Keratinocyte (primary cell): Measurements from ENCODE around the gene INO80D. TPM values are rescaled to one million over a fixed set of nuclear protein-coding genes. Genes with fewer than 3 reads are reported as not detected.
"Not testable (repeated sequence)": the region's sequence is repeated elsewhere in the genome, so short reads cannot be mapped to it uniquely, and the experiment has no call there.

Source experiments
- DNase-seq: peaks from one replicate; pipeline ENCODE4 v3.0.0-alpha.2; 2011; ENCODE audit warnings: low read depth, missing footprints, low spot score
- FAIRE-seq: peaks from 2 replicates; lab custom pipeline; 2011; peaks lifted over from hg19 to GRCh38; lab: Jason Lieb, UNC
- H2AFZ ChIP-seq: 2 replicates; pipeline ENCODE4 v1.6.0; 2012; ENCODE audit warnings: low read length, control low read depth, inconsistent platforms; ENCODE audit not compliant: control insufficient read depth
- H3K27ac ChIP-seq: 2 replicates; pipeline ENCODE4 v1.5.1; 2011; ENCODE audit warnings: low read length; ENCODE audit not compliant: control insufficient read depth, insufficient read depth
- H3K27me3 ChIP-seq: 3 replicates; pipeline ENCODE4 v1.6.0; 2011; ENCODE audit warnings: low read length; ENCODE audit not compliant: control insufficient read depth, insufficient read depth; ENCODE audit errors: extremely low read depth
- H3K36me3 ChIP-seq, 2 experiments: 2 replicates in 1 of 2; 3 replicates in 1 of 2; pipeline ENCODE4 v1.5.1; 2011; ENCODE audit warnings: low read length in 2 of 2, mild to moderate bottlenecking in 1 of 2; ENCODE audit not compliant: control insufficient read depth in 2 of 2, insufficient read depth in 2 of 2; ENCODE audit errors: extremely low read depth in 1 of 2
- H3K4me1 ChIP-seq: 3 replicates; pipeline ENCODE4 v1.5.1; 2011; ENCODE audit warnings: low read length; ENCODE audit not compliant: control insufficient read depth, insufficient read depth; ENCODE audit errors: extremely low read depth
- H3K4me2 ChIP-seq: 3 replicates; pipeline ENCODE4 v1.6.0; 2011; ENCODE audit warnings: low read depth, low read length; ENCODE audit not compliant: control insufficient read depth, insufficient read depth; ENCODE audit errors: extremely low read depth
- H3K4me3 ChIP-seq, 3 experiments: fragments of 200-600 bp in 1 of 3; sonication (generic) in 1 of 3; 2 replicates in 2 of 3; 3 replicates in 1 of 3; pipeline ENCODE4 v1.5.1; 2011 to 2016; ENCODE audit warnings: low read length in 3 of 3, mild to moderate bottlenecking in 3 of 3, control low read depth in 2 of 3, inconsistent platforms in 1 of 3, low read depth in 1 of 3, mixed read lengths in 1 of 3, mixed run types in 1 of 3, moderate library complexity in 1 of 3; ENCODE audit not compliant: control insufficient read depth in 2 of 3, insufficient read depth in 2 of 3; ENCODE audit errors: extremely low read depth in 1 of 3
- H3K79me2 ChIP-seq: 2 replicates; pipeline ENCODE4 v1.6.0; 2012; ENCODE audit warnings: low read length; ENCODE audit not compliant: control insufficient read depth, insufficient read depth
- H3K9ac ChIP-seq: 3 replicates; pipeline ENCODE4 v1.6.0; 2011; ENCODE audit warnings: low read length; ENCODE audit not compliant: control insufficient read depth, insufficient read depth; ENCODE audit errors: extremely low read depth
- H3K9me1 ChIP-seq: 3 replicates; pipeline ENCODE4 v1.6.0; 2011; ENCODE audit warnings: low read length; ENCODE audit not compliant: control insufficient read depth, insufficient read depth; ENCODE audit errors: extremely low read depth
- H3K9me3 ChIP-seq: 2 replicates; pipeline ENCODE4 v1.5.1; 2012; ENCODE audit warnings: low read depth, low read length; ENCODE audit not compliant: control insufficient read depth
- H4K20me1 ChIP-seq: 3 replicates; pipeline ENCODE4 v1.6.0; 2011; ENCODE audit warnings: low read length; ENCODE audit not compliant: control insufficient read depth, insufficient read depth; ENCODE audit errors: extremely low read depth
- EZH2 ChIP-seq: IDR thresholded peaks from one replicate; pipeline ENCODE4 v1.6.1; 2012; ENCODE audit warnings: inconsistent platforms, mild to moderate bottlenecking, low read length, moderate library complexity
- dilution Hi-C: fragments of 300-500 bp; cut with MboI; formaldehyde crosslinking; loops from one replicate; pipeline ENCODE4 v1.7.0; 2020; ENCODE audit warnings: low sequenced_read_pairs; ENCODE audit not compliant: extremely low pct_ligation_motif_present
- polyA plus RNA-seq, 5 experiments: library from polyadenylated mRNA; depleted of rRNA in 3 of 5; stranded (reverse) in 3 of 5; stranded (forward) in 1 of 5; unstranded in 1 of 5; fragments of >200 nt; gene quantifications; 1 replicate in 1 of 5; 2 replicates in 3 of 5; 3 replicates in 1 of 5; pipeline versions ENCODE4 v1.2.1 to v1.2.3, GENCODE V29; 2011 to 2012; ENCODE audit warnings: missing spikeins in 2 of 5, low read depth in 1 of 5, low replicate concordance in 1 of 5
- TF ChIP-seq, protein P1 (sequence below), 3 experiments: IDR thresholded peaks in 1 of 3; conservative IDR thresholded peaks in 1 of 3; optimal IDR thresholded peaks in 1 of 3; 2 replicates in 2 of 3; 3 replicates in 1 of 3; pipeline versions ENCODE3 to v1.5.1; 2011; ENCODE audit warnings: low read length in 3 of 3, mild to moderate bottlenecking in 3 of 3, moderate library complexity in 2 of 3, control low read depth in 1 of 3, inconsistent platforms in 1 of 3; ENCODE audit not compliant: insufficient read depth in 2 of 3; ENCODE audit errors: extremely low read depth in 1 of 3

INO80D gene
- polyA plus RNA-seq, 1 donor (not counting 4 experiments of a cell fraction or from before 2014, with no cell fraction given), result 4.1 TPM

DNA sequence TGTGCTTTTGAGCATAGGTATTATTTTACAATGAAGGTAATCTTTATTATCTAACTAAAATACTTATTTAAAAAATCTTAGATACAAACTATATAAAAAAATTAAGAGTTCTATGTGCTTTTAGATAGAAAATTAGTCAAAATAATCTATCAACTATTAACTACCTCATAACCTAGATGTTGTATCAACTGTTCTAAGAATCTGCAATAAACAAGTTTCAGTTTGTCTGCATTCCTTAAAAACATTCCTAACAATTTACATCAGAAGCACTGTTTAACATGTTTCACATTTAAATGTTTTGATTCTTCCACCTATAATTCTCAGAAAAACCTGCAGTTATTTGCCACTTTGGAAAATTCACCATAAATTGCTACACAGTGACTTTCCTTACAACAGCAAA is 39.9 kb upstream of the INO80D start:
- H3K9me3 ChIP-seq, result no peaks in the 10 kb centered on the region
- FAIRE-seq, result no peak
- peaks cover 5% of the 10 kb centered on the region for H3K4me1 ChIP-seq
- dilution Hi-C loops, result no loop called here
- H3K9ac ChIP-seq, result no peak overlapping the region
- H3K9me1 ChIP-seq, result no peaks in the 10 kb centered on the region
- TF ChIP-seq, protein P1, sequence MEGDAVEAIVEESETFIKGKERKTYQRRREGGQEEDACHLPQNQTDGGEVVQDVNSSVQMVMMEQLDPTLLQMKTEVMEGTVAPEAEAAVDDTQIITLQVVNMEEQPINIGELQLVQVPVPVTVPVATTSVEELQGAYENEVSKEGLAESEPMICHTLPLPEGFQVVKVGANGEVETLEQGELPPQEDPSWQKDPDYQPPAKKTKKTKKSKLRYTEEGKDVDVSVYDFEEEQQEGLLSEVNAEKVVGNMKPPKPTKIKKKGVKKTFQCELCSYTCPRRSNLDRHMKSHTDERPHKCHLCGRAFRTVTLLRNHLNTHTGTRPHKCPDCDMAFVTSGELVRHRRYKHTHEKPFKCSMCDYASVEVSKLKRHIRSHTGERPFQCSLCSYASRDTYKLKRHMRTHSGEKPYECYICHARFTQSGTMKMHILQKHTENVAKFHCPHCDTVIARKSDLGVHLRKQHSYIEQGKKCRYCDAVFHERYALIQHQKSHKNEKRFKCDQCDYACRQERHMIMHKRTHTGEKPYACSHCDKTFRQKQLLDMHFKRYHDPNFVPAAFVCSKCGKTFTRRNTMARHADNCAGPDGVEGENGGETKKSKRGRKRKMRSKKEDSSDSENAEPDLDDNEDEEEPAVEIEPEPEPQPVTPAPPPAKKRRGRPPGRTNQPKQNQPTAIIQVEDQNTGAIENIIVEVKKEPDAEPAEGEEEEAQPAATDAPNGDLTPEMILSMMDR (optimal IDR thresholded peaks at IDR 0.05 in 1 of 3, IDR thresholded peaks at IDR 0.05 in 1 of 3, conservative IDR thresholded peaks at IDR 0.05 in 1 of 3; ENCODE audit: extremely low read depth in 1 of 3, insufficient read depth in 2 of 3, low read length in 3 of 3), result no peak
- no peak for TF ChIP-seq EZH2
- no peaks in the 10 kb centered on the region for H3K79me2 ChIP-seq
- H3K4me2 ChIP-seq, result no peak overlapping the region
- no peak overlapping the region for H3K27ac ChIP-seq
- H3K27me3 ChIP-seq, result no peaks in the 10 kb centered on the region
- H3K4me3 ChIP-seq, result no peak overlapping the region
- peaks cover 8% of the 10 kb centered on the region in 2 experiments for H3K36me3 ChIP-seq
- DNase-seq, result no peak
- H2AFZ ChIP-seq, result no peak overlapping the region
- no peaks in the 10 kb centered on the region for H4K20me1 ChIP-seq

DNA sequence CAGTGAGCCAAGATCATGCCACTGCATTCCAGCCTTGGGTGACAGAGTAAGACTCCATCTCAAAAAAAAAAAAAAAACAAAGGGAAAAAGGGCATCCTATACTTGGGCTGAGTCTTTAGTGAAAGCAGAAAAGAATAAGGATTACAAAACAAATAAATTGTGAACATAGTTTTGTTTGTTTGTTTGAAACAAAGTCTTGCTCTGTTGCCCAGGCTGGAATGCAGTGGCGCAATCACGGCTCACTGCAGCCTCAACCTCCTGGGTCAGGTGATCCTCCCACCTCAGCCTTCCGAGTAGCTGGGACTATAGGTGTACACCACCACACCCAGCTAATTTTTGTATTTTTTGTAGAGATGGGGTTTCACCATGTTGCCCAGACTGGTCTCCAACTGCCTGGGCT is 36.6 kb upstream of the INO80D start:
- not testable (repeated sequence) for H3K4me3 ChIP-seq

DNA sequence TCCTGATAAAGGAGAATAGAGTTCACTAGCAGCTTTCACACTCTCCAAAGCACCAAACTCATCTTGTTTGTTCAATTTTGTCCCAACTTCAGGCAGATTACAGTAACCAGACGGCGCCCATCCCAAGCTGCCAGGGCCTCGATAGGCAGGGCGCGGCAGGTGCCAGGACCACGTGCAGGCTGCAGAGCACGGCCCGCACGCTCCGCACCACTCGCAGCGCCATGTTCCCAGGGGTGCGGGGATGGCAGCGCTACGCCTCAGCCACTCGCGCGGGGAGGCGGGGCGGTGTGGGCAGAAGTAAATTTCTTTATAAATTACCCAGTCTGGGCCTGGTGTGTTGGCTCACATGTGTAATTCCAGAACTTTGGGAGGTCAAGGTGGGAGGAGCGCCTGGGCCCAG is 30.3 kb upstream of the INO80D start:
- H3K4me3 ChIP-seq, result no peak overlapping the region
- H3K4me1 ChIP-seq, result no peaks in the 10 kb centered on the region
- FAIRE-seq, result no peak
- no peak overlapping the region for H3K4me2 ChIP-seq
- H4K20me1 ChIP-seq, result no peaks in the 10 kb centered on the region
- H3K36me3 ChIP-seq, result peaks cover 5 to 9% of the 10 kb centered on the region in 2 experiments
- no peaks in the 10 kb centered on the region for H3K79me2 ChIP-seq
- H3K9me1 ChIP-seq, result no peaks in the 10 kb centered on the region
- no peak overlapping the region for H3K9ac ChIP-seq
- no peak overlapping the region for H3K27ac ChIP-seq
- dilution Hi-C loops, result no loop called here
- no peak for TF ChIP-seq EZH2
- no peak for DNase-seq
- H3K9me3 ChIP-seq, result no peaks in the 10 kb centered on the region
- no peak overlapping the region for H2AFZ ChIP-seq
- H3K27me3 ChIP-seq, result no peaks in the 10 kb centered on the region

More for the DNA sequence above, 36.6 kb upstream of the INO80D start:
- peaks cover 9 to 16% of the 10 kb centered on the region in 2 experiments for H3K36me3 ChIP-seq
- H3K4me1 ChIP-seq, H2AFZ ChIP-seq, H3K79me2 ChIP-seq, FAIRE-seq, H4K20me1 ChIP-seq, H3K27me3 ChIP-seq, dilution Hi-C loops, H3K9me3 ChIP-seq, H3K27ac ChIP-seq, DNase-seq, H3K4me2 ChIP-seq, H3K9ac ChIP-seq, H3K9me1 ChIP-seq: not testable (repeated sequence)
